Endothelial cell of hepatic sinusoid (primary cell): ENCODE measurements around the gene TMEM63C.

ENCODE experiments used
- in situ Hi-C: cut with HindIII; loops from 2 replicates; pipeline ENCODE4 v1.10.0; 2017; ENCODE audit warnings: low sequenced_read_pairs

The TMEM63C gene

DNA sequence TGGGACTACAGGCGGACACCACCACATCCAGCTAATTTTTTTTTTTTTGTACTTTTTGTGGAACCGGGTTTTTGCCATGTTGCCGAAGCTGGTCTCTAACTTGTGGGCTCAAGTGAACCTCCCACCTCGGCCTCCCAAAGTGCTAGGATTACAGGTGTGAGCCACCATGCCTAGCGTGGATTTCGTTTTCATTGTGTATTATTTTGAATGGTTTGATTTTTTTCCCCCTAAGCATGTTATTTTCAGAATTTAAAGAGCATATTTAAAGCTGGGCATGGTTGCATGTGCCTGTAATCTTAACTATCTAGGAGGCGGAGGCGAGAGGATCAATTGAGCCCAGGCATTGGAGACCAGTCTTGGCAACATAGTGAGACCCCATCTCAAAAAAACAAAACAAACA lies 13.1 kb downstream of the TMEM63C start:
- in situ Hi-C loops: loop anchor here (5.0 kb wide), 1 partner anchor 43 kb away; no protein-coding TSS in a partner anchor

DNA sequence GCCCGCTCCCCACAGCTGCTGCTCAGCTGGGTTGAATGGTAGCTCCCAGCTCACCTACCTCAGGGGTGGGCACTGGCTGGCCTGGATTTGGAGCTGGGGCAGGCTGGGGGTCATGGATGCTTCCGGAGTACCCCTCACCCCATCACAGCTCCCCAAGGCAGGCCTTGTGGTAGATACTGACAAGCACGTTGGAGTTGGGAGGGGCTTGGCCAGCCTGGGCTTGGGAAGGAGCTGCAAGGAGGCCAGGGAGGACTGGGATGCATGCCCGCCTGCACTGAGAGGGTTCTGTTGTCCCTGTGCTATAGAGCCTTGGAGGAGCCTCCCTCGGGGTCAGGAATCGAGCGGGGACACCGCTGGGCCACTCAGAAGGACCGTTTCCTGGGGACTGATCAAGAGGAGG lies 14.2 kb downstream of the TMEM63C start:
- in situ Hi-C loops: loop anchor here (5.0 kb wide), 1 partner anchor 42 kb away; no protein-coding TSS in a partner anchor

DNA sequence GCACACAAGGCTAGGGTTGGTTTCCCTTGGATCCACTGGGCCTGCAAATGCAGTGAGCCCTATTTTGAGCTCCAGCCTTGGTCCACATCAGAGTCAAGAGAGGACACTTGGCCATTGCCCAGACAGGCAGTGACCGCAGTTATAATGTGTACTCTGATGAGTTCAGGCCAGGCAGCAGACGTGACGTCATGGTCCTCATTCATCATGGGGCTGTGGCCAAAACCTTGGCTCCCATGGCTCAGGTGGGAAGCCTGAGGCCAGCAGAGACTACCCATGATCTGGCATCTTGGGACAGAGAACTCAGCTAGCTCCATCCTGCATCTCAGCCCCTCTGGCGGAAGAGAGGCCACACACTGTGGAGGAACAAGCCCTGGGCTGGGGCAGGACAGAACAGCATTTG lies 16.4 kb downstream of the TMEM63C start:
- in situ Hi-C loops: loop anchor here (5.0 kb wide), 1 partner anchor 39 kb away; no protein-coding TSS in a partner anchor

DNA sequence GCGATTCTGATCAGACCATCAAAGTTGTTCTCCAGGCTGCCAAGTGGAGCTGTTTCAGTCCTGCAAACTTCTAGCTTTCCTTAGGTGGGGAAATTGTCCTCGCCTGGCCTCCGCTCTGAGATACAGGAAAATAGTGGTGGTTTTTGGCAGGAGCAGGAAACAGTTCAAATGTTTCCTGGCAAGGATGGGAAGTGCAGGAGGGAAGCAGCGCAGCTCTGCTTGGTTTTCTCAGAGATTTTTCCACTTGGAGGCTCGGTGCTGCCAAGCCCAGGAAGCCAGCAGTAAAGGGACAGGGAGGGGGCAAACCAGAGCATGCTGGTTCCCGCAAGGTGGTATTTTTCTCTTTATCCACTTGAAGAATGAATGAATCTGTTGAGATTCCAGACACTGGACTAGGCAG lies 17.0 kb downstream of the TMEM63C start:
- in situ Hi-C loops: loop anchor here (5.0 kb wide), 1 partner anchor 39 kb away; no protein-coding TSS in a partner anchor

DNA sequence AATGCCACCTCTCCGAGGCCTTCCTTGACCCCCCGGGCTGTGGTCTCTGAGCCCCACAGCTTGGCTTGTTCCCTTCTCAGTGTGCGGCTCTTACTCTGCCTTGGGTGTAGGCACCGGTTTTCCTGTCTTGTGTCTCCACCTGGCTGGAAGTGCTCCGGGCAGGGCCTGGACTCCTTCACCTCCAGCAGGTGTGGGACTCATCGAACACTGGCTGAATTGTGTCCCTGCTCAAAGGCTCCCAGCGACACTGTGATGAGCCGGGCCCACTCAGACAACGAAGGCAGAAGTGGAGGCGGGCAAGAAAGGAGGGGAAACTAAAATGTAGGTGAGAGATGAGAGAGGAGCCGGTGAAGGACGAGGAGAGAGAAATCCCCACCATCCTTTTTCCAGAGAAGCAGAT lies 18.0 kb downstream of the TMEM63C start:
- in situ Hi-C loops: loop anchor here (5.0 kb wide), 1 partner anchor 38 kb away; no protein-coding TSS in a partner anchor

DNA sequence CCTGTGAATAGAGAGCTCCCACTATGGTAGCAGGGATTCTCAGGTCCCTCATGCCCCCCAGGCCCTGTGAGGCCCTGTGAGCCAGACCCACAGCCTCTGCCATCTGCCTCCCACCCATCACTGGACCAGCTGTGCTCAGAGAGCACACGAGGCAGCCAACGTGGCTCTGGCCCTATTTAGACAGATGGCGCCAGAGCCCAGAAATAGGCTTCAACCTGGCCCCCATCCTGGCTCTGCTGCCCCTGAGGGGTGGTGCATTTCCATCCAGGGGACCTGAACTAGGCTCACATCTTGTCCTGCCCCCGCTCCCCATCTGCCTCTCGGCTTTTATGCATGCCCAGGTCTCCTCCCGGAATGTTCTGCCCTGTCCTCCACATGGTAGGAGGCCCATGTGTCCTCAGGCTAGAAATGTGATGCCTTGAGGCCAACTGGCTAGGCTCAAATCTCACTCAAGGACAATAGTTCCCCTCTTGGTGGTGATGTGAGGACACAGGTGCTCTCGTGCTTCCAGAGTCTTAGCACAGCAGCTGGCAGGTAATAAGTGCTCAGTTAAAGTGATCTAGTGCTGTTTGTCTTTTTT lies 18.9 kb downstream of the TMEM63C start:
- in situ Hi-C loops: no loop called here

DNA sequence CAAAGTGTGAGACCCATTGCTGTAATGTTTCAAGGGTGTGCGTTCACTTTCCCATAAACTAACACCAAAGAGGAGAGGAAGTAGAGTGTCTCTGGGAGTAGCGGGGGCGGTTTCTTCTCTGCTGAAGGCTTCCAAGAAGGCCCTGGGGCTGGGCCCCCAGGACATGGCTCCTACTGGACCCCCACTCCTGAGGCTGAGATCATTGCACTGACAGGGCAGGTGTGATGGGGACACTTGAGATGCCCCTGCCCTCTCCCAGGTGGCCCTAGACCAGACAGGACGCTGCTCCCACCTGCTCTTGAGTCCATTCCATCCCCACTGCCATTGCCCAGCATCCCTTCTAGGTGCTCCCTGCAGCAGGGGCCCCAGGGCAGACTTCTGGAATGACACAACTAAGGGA lies 20.1 kb downstream of the TMEM63C start:
- in situ Hi-C loops: no loop called here

DNA sequence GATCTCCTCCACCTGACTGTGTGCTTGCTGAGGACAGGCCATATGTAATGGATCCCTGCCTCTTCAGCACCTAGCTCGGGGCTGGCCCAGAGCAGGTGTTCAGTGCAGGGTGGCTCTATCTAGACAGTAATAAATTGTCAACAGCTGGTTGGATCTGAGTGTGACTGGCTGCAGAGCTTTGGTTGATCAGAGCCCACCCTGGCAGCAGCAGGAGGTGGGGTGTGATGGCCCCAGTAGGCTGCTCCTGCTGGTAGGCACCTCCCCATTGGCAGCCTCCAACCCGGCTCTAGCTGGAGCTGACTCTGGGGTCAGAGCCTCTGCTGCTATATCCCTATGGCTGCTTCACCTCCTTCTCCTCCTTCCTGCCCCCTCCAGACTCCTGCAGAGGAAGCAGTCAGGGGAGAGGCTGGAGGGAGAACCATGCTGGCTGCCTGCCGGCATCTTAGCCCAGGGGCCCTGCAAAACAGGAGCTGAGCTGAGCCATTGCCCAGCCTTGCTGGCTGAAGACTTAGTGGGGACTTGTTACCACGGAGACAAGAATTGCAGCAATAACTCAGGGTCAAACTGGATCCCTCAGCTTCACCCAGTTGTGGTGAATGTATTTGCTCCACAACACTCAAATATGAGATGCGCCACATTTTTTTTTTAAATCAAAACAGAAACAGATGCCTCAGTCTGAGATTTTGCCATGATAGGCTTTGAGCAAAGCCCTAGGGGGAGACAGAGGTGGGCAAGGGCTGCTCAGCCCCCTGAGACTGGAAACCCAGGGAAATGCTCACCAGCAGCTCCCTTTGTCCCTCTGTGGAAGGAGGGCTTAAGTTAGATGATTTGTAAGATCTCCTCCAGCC lies 22.2 kb downstream of the TMEM63C start:
- in situ Hi-C loops: no loop called here

DNA sequence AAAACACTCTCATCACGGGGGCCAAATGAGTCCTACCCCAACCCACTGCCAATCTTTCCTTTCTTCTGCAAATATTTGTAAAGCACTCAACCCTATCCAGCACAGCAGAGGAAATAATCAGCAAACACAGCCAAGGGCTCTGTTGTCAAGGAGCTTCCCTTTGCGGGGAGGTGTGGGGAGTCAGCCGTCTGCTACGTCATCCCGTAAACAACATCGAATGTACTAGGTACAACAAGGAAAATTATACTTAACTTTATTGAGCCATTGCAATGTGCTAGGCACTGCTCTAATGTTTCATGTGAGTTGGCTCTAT lies 22.8 kb downstream of the TMEM63C start:
- in situ Hi-C loops: no loop called here

DNA sequence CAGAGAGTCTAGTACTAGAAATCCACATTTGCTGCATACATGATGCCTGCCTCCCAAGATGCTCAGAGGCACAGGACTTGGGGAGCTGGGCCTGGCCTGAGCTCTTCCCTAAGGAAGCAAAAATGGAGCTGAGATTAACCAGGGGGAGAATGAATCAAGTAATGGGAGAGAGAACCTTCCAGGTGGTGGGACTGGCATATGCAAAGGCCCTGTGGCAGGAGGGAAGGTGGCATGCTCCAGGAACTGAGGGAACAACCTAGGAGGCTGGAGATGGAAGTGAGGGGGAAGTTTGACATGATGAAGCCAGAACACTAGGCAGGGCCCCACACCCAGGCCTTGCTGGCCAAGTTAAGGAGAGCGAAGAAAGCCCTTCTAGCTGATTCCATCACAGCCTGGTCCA lies 23.3 kb downstream of the TMEM63C start:
- in situ Hi-C loops: no loop called here

DNA sequence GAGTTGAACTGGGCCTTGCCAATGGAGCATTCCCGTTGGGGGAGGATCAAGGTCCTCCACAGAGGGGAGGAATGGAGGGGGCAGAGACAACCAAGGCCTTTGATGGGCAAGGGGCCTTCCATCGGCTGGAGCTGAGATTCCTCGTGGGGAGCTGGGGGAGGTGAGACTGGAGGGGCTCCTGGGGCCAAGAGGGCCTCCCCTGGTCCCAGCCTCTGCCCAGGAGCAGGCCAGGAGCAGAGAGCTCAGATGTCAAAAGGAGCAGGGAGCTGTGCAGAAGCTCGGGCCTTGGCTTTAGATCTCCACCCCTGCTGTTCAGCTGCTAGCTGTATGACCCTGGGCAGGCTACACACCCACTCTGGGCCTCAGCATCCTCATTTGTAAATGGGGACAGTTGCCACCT lies 24.0 kb downstream of the TMEM63C start:
- in situ Hi-C loops: no loop called here

DNA sequence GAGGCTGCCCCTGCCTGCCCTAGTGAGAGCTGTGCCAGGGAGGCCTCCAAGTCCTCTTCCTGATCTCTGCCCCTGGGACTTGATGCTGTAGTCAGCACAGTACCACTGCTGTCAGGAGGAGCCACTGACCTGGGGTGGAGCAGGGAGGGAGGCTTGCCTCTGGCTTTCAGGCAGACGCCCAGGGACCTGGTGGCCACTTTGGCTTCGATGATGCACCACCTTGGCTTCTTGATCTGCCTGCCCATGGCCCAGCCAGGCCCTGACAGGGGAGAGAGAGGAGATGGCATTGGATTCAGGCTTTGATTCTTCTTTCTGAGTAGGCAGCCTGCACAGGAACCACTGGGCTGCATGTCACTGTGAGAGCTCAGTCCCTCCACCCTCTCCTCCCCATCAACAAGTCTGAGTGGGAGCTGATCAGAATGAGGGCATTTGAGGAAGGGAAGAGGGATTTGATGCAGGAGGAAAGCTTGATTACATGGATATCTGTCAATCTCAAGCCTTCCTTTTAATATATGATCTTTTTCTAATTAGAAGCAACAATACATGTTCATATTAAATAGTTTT lies 24.7 kb downstream of the TMEM63C start:
- in situ Hi-C loops: no loop called here

DNA sequence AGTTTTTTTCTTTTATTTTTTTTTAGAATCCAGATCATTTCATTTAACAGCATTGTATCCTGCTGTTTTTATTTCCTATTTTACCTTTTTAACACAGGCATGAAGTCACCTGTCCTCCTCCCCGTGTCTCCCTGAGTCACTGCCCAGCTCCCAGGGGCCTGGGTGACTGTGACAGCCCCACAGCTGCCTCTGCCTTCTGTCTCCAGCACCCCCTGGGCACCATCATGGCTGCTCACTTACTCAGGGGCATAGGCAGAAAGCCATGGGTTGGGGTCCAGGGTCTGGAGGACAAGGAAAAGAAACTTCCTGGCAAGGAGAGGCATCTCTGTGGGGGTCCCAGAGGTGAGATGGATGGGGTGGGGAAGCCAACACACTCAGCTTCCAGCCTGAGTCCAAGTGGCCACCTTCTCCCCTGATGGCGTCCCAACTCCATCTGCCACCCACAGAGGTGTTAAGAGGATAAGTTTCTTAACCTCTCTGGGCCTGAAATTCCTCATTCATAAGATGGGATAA lies 25.3 kb downstream of the TMEM63C start:
- in situ Hi-C loops: no loop called here

DNA sequence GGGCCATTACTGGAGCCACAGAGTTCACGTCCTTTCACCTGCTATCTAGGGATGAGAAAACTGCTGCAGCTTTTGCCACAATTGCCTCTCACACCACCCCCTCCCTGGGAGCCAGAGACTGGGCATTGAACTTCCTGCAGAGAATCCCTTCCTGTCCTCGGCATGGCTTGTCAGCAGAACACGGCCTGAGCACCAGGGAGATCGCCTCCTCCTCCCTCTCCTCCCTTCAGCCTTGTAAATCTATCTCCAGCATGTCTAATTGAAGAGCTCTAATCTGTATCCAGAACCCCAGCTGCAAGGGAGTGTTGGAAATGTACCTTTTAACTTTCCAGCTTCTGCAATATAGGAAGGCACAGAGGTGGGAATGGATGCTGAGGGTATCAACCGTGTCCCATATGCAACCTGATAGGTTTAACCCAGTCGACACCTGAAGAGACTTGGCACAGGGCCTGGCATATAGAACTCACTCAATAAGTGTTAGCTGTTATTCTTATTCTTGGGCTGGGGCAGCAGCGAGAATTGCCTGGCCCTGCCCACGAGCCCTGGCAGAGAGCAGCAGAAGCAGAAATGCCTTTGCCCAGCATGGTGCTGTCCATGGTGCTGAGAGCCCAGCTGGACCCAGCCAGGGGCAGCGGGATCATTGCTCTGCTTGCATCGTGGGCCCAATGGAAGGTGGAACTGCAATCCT lies 26.8 kb downstream of the TMEM63C start:
- in situ Hi-C loops: no loop called here

DNA sequence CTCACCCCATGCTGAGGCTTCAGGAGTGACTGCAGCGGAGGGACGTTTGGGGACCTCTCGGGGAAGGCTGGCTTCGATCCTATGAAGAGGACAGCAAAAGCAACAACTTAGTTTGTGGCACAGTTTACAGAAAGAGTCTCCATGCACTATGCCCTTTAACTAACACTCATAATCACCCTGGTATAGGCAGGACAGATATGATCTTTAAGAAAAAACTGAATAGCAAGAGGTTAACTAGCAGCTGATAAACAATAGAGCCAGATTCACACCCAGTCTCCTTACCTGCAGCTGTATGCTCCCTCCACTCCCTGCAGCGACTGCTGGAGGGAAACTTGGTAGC lies 27.4 kb downstream of the TMEM63C start:
- in situ Hi-C loops: no loop called here

DNA sequence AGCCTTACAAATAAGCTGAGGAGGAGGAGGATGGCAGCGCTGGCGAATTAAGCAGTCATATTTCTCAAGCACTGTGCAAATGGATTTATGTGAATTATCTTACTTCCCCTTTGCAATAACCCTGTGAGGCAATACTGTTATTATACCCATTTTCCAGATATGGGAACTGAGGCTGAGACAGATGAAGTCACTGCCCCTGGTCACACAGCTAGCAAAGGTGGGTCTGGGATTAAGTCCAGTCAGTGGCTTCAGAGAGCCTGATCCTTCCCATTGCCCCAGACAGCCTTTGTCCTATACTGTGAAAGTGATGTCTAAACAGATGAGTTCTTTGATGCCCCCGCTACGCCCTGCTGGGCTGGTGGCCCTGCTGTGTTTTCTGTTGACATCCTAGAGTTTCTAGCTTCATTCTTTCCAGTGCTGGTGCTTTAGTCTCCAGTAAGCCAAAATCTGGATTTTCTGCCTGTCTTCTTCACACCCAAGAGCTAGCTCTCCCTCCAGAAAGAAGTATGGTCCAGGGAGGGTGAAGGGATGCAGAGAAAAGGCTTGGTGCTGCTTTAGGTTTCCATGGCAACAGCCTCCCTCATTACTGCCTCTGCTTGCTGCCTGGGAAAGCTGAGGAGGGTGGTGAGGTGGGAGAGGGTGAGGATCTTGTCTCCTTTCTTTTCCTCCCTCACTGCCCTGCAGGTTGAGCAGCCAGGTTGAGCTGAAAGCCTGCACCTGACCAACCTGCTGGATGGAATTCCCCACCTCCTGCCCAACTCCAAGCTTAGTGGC lies 30.7 kb downstream of the TMEM63C start:
- in situ Hi-C loops: no loop called here

DNA sequence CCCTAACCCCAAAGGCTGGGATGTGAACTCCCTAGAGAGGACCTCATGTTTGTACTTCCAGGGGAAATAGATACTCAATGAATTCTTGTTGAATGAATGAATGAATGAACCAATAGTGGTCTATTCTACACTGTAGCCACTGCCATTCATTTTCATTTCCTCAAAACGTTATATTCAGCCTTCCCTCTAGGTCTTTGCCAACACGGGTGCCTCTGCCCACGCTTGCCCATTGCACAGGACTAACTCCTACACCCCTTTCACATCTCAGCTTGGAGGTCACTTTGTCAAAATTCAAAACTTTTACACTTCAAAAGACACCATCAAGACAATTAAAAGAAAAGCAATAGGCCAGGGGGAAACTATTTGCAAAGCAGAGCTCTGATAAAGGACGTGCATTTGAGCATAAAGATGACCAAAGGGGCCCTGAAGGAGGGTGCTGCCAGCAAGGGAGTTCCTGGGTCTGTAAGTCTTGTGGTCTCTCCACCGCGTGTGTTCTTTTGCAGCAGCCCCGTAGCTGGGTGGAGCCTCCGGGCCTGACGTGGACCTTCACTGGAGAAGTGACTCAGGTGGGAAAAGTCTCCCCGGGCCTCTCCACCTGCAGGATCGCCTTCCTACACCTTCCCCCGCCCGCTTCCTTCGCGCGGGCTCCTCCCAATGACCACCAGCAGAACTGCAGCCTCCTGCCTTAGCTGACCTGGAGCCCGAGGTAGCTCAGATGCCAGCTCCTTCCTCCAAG lies 31.5 kb downstream of the TMEM63C start:
- in situ Hi-C loops: no loop called here

DNA sequence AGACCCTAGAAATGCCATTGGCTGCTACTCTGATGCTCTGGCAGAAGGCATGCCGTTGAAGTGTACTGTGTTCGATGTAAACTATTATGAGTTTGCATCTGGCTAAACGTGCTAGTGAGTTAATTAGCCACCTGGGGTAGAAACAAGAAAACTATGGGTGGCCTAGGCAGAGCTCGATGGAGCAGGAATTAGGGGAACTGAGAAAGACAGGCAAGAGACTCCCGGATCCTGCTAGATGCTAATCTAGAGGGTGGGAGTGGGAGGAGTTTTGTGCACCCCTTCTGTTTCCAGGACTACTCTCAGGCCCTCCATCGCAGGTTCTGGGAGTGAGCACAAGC lies 32.0 kb downstream of the TMEM63C start:
- in situ Hi-C loops: no loop called here

DNA sequence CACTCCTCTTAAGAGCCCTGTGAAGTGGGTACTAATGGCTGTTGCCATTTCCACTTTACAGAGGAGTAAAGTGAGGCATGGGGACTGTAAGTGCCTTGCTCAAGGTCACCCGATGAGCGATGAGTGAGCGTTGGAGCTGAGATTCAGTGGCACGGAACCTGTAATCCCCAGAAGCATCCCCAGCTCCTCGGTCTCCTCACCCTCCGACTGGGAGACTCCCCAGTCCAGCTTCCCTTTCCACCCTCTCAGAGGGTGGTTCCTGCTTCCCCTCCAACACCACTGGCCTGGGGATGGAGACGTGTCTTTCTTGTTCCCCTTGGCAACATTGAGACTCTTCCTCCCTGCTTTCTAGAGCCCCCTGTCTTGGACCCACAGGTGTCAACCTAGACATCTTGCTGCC lies 32.6 kb downstream of the TMEM63C start:
- in situ Hi-C loops: no loop called here

DNA sequence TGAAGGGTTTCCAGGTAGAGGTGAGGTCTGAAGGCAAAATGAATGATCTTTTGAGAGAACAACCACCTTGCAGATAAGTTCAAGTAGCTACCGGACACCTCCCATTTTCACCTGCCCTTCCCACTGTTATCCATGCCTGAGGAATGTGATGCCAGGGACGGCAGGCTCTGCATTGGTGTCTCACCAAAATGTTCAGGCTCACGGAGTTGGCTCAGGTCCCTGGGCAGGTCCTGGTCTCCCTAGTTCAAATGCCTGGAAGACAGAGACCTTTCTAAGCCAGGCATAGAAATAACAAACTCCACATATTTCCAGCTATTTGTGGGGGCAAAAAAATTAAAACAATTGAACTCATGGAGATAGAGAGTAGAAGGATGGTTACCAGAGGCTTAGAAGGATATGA lies 36.0 kb downstream of the TMEM63C start:
- in situ Hi-C loops: no loop called here
